Mesenchymal stem cell (in vitro differentiated cells and primary cell): Measurements from ENCODE around the gene WDR83.

ENCODE experiments used
- DNase-seq: peaks from one replicate; pipeline ENCODE4 v3.0.0-alpha.2; 2013
- H2AFZ ChIP-seq: one replicate; pipeline ENCODE4 v1.6.1; 2013; ENCODE audit warnings: low read depth, mild to moderate bottlenecking, control low read depth, inconsistent platforms, low read length, moderate library complexity
- H2AK5ac ChIP-seq: 2 replicates; pipeline ENCODE4 v1.6.1; 2013; ENCODE audit warnings: low read length, moderate library complexity, mild to moderate bottlenecking, inconsistent platforms; ENCODE audit not compliant: severe bottlenecking
- H2BK120ac ChIP-seq: one replicate; pipeline ENCODE4 v1.6.1; 2013; ENCODE audit warnings: low read depth, mild to moderate bottlenecking, inconsistent platforms, low read length, moderate library complexity
- H2BK12ac ChIP-seq, 2 experiments: one replicate each; pipeline ENCODE4 v1.6.1; 2013; ENCODE audit warnings: inconsistent platforms in 2 of 2, low read length in 2 of 2, mild to moderate bottlenecking in 2 of 2, moderate library complexity in 2 of 2, control low read depth in 1 of 2
- H2BK15ac ChIP-seq: one replicate; pipeline ENCODE4 v1.6.1; 2013; ENCODE audit warnings: mild to moderate bottlenecking, low read depth, inconsistent platforms; ENCODE audit not compliant: poor library complexity, severe bottlenecking
- H2BK5ac ChIP-seq: 2 replicates; pipeline ENCODE4 v1.6.1; 2013; ENCODE audit warnings: low read depth, mild to moderate bottlenecking, low read length, control low read depth, inconsistent platforms; ENCODE audit not compliant: poor library complexity, severe bottlenecking
- H3K14ac ChIP-seq, 2 experiments: one replicate each; pipeline ENCODE4 v1.6.1; 2013; ENCODE audit warnings: inconsistent platforms in 2 of 2, low read length in 2 of 2, control low read depth in 1 of 2, mild to moderate bottlenecking in 1 of 2, moderate library complexity in 1 of 2
- H3K18ac ChIP-seq, 2 experiments: one replicate each; pipeline ENCODE4 v1.6.1; 2013; ENCODE audit warnings: inconsistent platforms in 2 of 2, low read length in 2 of 2, control low read depth in 1 of 2, low read depth in 1 of 2, mild to moderate bottlenecking in 1 of 2
- H3K23ac ChIP-seq, 2 experiments: one replicate each; pipeline ENCODE4 v1.6.1; 2013; ENCODE audit warnings: inconsistent platforms in 2 of 2, low read length in 2 of 2, mild to moderate bottlenecking in 2 of 2, moderate library complexity in 2 of 2, control low read depth in 1 of 2
- H3K27ac ChIP-seq: 2 replicates; pipeline ENCODE4 v1.5.1; 2013; ENCODE audit warnings: mild to moderate bottlenecking, moderate library complexity, low read length, control low read depth, inconsistent platforms; ENCODE audit not compliant: poor library complexity, severe bottlenecking
- H3K27me3 ChIP-seq, 2 experiments: 2 replicates each; pipeline versions ENCODE4 v1.6.1 to v1.7.0; 2013; ENCODE audit warnings: low read length in 2 of 2, mild to moderate bottlenecking in 2 of 2, moderate library complexity in 2 of 2, control low read depth in 1 of 2, inconsistent platforms in 1 of 2; ENCODE audit not compliant: control insufficient read depth in 1 of 2, insufficient read depth in 1 of 2
- H3K36me3 ChIP-seq, 2 experiments: 2 replicates each; pipeline versions ENCODE4 v1.6.1 to v1.7.0; 2013; ENCODE audit warnings: low read length in 2 of 2, control low read depth in 1 of 2, inconsistent platforms in 1 of 2, low read depth in 1 of 2, mild to moderate bottlenecking in 1 of 2; ENCODE audit not compliant: insufficient read depth in 2 of 2, control insufficient read depth in 1 of 2
- H3K4ac ChIP-seq, 2 experiments: one replicate each; pipeline ENCODE4 v1.6.1; 2013; ENCODE audit warnings: inconsistent platforms in 2 of 2, low read length in 2 of 2, mild to moderate bottlenecking in 2 of 2, moderate library complexity in 2 of 2, control low read depth in 1 of 2, low read depth in 1 of 2
- H3K4me1 ChIP-seq: 2 replicates; pipeline ENCODE4 v1.6.1; 2013; ENCODE audit warnings: low read depth, low read length, control low read depth; ENCODE audit not compliant: control insufficient read depth, insufficient read depth
- H3K4me2 ChIP-seq: 2 replicates; pipeline ENCODE4 v1.6.1; 2013; ENCODE audit warnings: low read length, mild to moderate bottlenecking, inconsistent platforms; ENCODE audit not compliant: poor library complexity, severe bottlenecking
- H3K4me3 ChIP-seq, 2 experiments: 2 replicates each; pipeline versions ENCODE4 v1.5.1 to v1.7.0; 2013; ENCODE audit warnings: low read length in 2 of 2, mild to moderate bottlenecking in 2 of 2, control low read depth in 1 of 2, low read depth in 1 of 2; ENCODE audit not compliant: insufficient read depth in 1 of 2
- H3K79me1 ChIP-seq: replicated peaks from 2 replicates; pipeline ENCODE4 v1.6.1; 2013; ENCODE audit warnings: mild to moderate bottlenecking, control low read depth, low read length, inconsistent platforms; ENCODE audit not compliant: poor library complexity, severe bottlenecking
- H3K9ac ChIP-seq: 2 replicates; pipeline ENCODE4 v1.7.0; 2013; ENCODE audit warnings: mild to moderate bottlenecking, low read length, moderate library complexity
- H3K9me3 ChIP-seq: 2 replicates; pipeline ENCODE4 v1.7.0; 2013; ENCODE audit warnings: mild to moderate bottlenecking, low read length; ENCODE audit not compliant: control insufficient read depth
- H4K8ac ChIP-seq: one replicate; pipeline ENCODE4 v1.6.1; 2013; ENCODE audit warnings: inconsistent platforms, mild to moderate bottlenecking, low read length, moderate library complexity
- H4K91ac ChIP-seq: one replicate; pipeline ENCODE4 v1.6.1; 2013; ENCODE audit warnings: mild to moderate bottlenecking, low read length, inconsistent platforms
- WGBS: methylation state at CpG from one replicate; pipeline ENCODE4 v1.1.7; 2013; ENCODE audit warnings: mixed read lengths; 5-methylcytosine and 5-hydroxymethylcytosine counted together

Gene WDR83

GRCh38 chr19:12701596-12702282, 35.1 kb downstream of the WDR83 start:
- peak overlapping the region; percentile 53 for H4K91ac ChIP-seq
- no peak overlapping the region for H3K4me3 ChIP-seq
- no peak overlapping the region for H2AFZ ChIP-seq
- H3K18ac ChIP-seq, result no peak overlapping the region
- no peak overlapping the region for H2BK15ac ChIP-seq
- no peak overlapping the region for H2AK5ac ChIP-seq
- no peak overlapping the region for H4K8ac ChIP-seq
- DNase-seq, result no peak
- 95% methylated on average over 33 of the region's 33 CpGs for WGBS
- H3K9me3 ChIP-seq, result no peaks in the 10 kb centered on the region
- peaks cover 46% of the 10 kb centered on the region for H3K79me1 ChIP-seq
- H3K4me1 ChIP-seq, result peaks cover 2% of the 10 kb centered on the region
- peaks cover 89 to 90% of the 10 kb centered on the region in 2 experiments for H3K36me3 ChIP-seq
- H3K9ac ChIP-seq, result no peak overlapping the region
- no peak overlapping the region for H3K23ac ChIP-seq
- no peak overlapping the region for H2BK120ac ChIP-seq
- H3K4me2 ChIP-seq, result no peak overlapping the region
- H2BK12ac ChIP-seq, result peak overlapping the region in 1 of 2 experiments; percentile 40
- H3K27ac ChIP-seq, result no peak overlapping the region
- no peak overlapping the region for H3K14ac ChIP-seq
- H3K27me3 ChIP-seq, result no peaks in the 10 kb centered on the region
- no peak overlapping the region for H2BK5ac ChIP-seq
- no peak overlapping the region for H3K4ac ChIP-seq

GRCh38 chr19:12703046-12703445, 36.4 kb downstream of the WDR83 start:
- no peak overlapping the region for H2BK120ac ChIP-seq
- no peaks in the 10 kb centered on the region for H3K9me3 ChIP-seq
- H2AK5ac ChIP-seq, result no peak overlapping the region
- H3K79me1 ChIP-seq, result peaks cover 50% of the 10 kb centered on the region
- H2BK12ac ChIP-seq, result no peak overlapping the region
- no peak overlapping the region for H4K91ac ChIP-seq
- no peak overlapping the region for H3K4me3 ChIP-seq
- peaks cover 1% of the 10 kb centered on the region for H3K4me1 ChIP-seq
- no peak overlapping the region for H3K4me2 ChIP-seq
- no peak overlapping the region for H3K9ac ChIP-seq
- no peak overlapping the region for H2BK15ac ChIP-seq
- H3K18ac ChIP-seq, result no peak overlapping the region
- no peak overlapping the region for H3K14ac ChIP-seq
- no peak overlapping the region for H2BK5ac ChIP-seq
- H3K27me3 ChIP-seq, result no peaks in the 10 kb centered on the region
- no peak overlapping the region for H2AFZ ChIP-seq
- H3K23ac ChIP-seq, result no peak overlapping the region
- H3K27ac ChIP-seq, result no peak overlapping the region
- DNase-seq, result peak; percentile 55
- H4K8ac ChIP-seq, result no peak overlapping the region
- H3K4ac ChIP-seq, result no peak overlapping the region
- 73% methylated on average over 9 of the region's 9 CpGs for WGBS
- peaks cover 89 to 97% of the 10 kb centered on the region in 2 experiments for H3K36me3 ChIP-seq

- peaks cover 1% of the 10 kb centered on the region for H3K4me1 ChIP-seq
- no peak overlapping the region for H4K8ac ChIP-seq
- H3K79me1 ChIP-seq, result peaks cover 49% of the 10 kb centered on the region
- no peak overlapping the region for H2BK5ac ChIP-seq
- H2AK5ac ChIP-seq, result no peak overlapping the region
- no peak overlapping the region for H2BK15ac ChIP-seq
- H3K4ac ChIP-seq, result no peak overlapping the region
- no peak overlapping the region for H3K18ac ChIP-seq
- no peak overlapping the region for H3K27ac ChIP-seq
- no peak overlapping the region for H3K4me2 ChIP-seq
- no peak overlapping the region for H3K4me3 ChIP-seq
- H3K9me3 ChIP-seq, result no peaks in the 10 kb centered on the region
- WGBS, result 97% methylated on average over 13 of the region's 13 CpGs
- no peak overlapping the region for H3K14ac ChIP-seq
- DNase-seq, result no peak
- no peak overlapping the region for H4K91ac ChIP-seq
- H3K27me3 ChIP-seq, result no peaks in the 10 kb centered on the region
- no peak overlapping the region for H2BK120ac ChIP-seq
- no peak overlapping the region for H3K23ac ChIP-seq
- no peak overlapping the region for H2BK12ac ChIP-seq
- H3K36me3 ChIP-seq, result peaks cover 84 to 96% of the 10 kb centered on the region in 2 experiments
- no peak overlapping the region for H3K9ac ChIP-seq
- no peak overlapping the region for H2AFZ ChIP-seq
These were observed 38.6 kb downstream of the WDR83 start for GRCh38 chr19:12705169-12705568.

GRCh38 chr19:12705654-12706331, 39.2 kb downstream of the WDR83 start:
- H2BK12ac ChIP-seq, result no peak overlapping the region
- H2BK15ac ChIP-seq, result no peak overlapping the region
- H2BK120ac ChIP-seq, result no peak overlapping the region
- no peak overlapping the region for H3K27ac ChIP-seq
- no peak overlapping the region for H3K4me2 ChIP-seq
- no peaks in the 10 kb centered on the region for H3K9me3 ChIP-seq
- 96% methylated on average over 29 of the region's 29 CpGs for WGBS
- no peak overlapping the region for H3K23ac ChIP-seq
- no peak for DNase-seq
- H4K91ac ChIP-seq, result peak overlapping the region; percentile 34
- H3K18ac ChIP-seq, result no peak overlapping the region
- H3K4ac ChIP-seq, result no peak overlapping the region
- peaks cover 84 to 96% of the 10 kb centered on the region in 2 experiments for H3K36me3 ChIP-seq
- no peak overlapping the region for H2AK5ac ChIP-seq
- no peak overlapping the region for H3K4me3 ChIP-seq
- no peaks in the 10 kb centered on the region for H3K27me3 ChIP-seq
- H3K9ac ChIP-seq, result no peak overlapping the region
- H2BK5ac ChIP-seq, result no peak overlapping the region
- H3K4me1 ChIP-seq, result peaks cover 1% of the 10 kb centered on the region
- H2AFZ ChIP-seq, result no peak overlapping the region
- peaks cover 53% of the 10 kb centered on the region for H3K79me1 ChIP-seq
- no peak overlapping the region for H4K8ac ChIP-seq
- H3K14ac ChIP-seq, result no peak overlapping the region
